Sigmoid colon (tissue), 3 donors: ENCODE results near the gene IFIT1.

ENCODE experiments used
- POLR2A ChIP-seq, 2 donors: fragments of 450-650 bp; IDR thresholded peaks; one replicate each; pipeline ENCODE4 v1.6.1; 2016; ENCODE audit warnings: antibody characterized with exemption in 2 of 2, mild to moderate bottlenecking in 2 of 2, moderate library complexity in 2 of 2
- TF ChIP-seq, protein P1 (sequence below), 4 experiments: fragments of 450-650 bp in 3 of 4; fragments of 200-600 bp in 1 of 4; IDR thresholded peaks; one replicate each; pipeline ENCODE4 v1.5.1; 2016 to 2019; ENCODE audit warnings: antibody characterized with exemption in 4 of 4, mild to moderate bottlenecking in 3 of 4, moderate library complexity in 2 of 4

DNA sequence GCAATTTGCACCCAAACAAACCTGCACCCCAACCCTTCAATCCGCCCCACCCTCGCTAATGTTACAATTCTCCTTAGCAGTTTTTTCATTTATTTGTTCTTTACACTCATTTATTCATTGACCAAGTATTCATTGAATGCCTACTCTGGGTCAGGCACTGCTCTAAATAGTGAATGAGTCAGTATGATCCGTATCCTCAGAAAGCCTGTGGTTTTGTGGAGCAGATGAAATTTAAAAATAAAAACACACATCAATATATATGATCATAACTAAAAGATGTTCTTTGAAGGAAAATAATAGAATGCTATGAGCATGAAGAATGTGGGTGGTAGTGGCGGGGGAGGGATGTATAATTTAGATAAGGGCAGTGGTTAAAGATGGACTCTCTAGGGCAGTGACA, 35.2 kb downstream of the IFIT1 start:
- no peak for TF ChIP-seq POLR2A (IDR thresholded peaks at IDR 0.05)
- TF ChIP-seq, protein P1, sequence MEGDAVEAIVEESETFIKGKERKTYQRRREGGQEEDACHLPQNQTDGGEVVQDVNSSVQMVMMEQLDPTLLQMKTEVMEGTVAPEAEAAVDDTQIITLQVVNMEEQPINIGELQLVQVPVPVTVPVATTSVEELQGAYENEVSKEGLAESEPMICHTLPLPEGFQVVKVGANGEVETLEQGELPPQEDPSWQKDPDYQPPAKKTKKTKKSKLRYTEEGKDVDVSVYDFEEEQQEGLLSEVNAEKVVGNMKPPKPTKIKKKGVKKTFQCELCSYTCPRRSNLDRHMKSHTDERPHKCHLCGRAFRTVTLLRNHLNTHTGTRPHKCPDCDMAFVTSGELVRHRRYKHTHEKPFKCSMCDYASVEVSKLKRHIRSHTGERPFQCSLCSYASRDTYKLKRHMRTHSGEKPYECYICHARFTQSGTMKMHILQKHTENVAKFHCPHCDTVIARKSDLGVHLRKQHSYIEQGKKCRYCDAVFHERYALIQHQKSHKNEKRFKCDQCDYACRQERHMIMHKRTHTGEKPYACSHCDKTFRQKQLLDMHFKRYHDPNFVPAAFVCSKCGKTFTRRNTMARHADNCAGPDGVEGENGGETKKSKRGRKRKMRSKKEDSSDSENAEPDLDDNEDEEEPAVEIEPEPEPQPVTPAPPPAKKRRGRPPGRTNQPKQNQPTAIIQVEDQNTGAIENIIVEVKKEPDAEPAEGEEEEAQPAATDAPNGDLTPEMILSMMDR (IDR thresholded peaks at IDR 0.05): no peak
